Neural progenitor cell (in vitro differentiated cells): ENCODE results near the gene SEMA4D. TPM values are rescaled to one million over a fixed set of nuclear protein-coding genes. Genes with fewer than 3 reads are reported as not detected.

Experiments
- DNase-seq: peaks from one replicate; pipeline ENCODE4 v3.0.0-alpha.2; 2016; ENCODE audit warnings: low spot score
- H2AFZ ChIP-seq: fragments of 200-600 bp; sonication (generic); replicated peaks from 2 replicates; pipeline ENCODE4 v1.6.1; 2016; ENCODE audit warnings: antibody characterized with exemption
- H3F3A ChIP-seq: fragments of 200-600 bp; sonication (generic); 2 replicates; pipeline ENCODE4 v1.6.1; 2016; ENCODE audit warnings: antibody characterized with exemption, low read depth
- H3K27ac ChIP-seq: fragments of 200-600 bp; sonication (generic); 2 replicates; pipeline ENCODE4 v1.5.1; 2016; ENCODE audit warnings: mild to moderate bottlenecking
- H3K27me3 ChIP-seq: fragments of 200-600 bp; sonication (generic); 2 replicates; pipeline ENCODE4 v1.6.1; 2016; ENCODE audit warnings: mild to moderate bottlenecking, moderate library complexity
- H3K36me3 ChIP-seq: fragments of 200-600 bp; sonication (generic); 2 replicates; pipeline ENCODE4 v1.5.1; 2016
- H3K4me1 ChIP-seq: fragments of 200-600 bp; sonication (generic); 2 replicates; pipeline ENCODE4 v1.6.1; 2016; ENCODE audit warnings: mixed run types
- H3K4me2 ChIP-seq: fragments of 200-600 bp; sonication (generic); 2 replicates; pipeline ENCODE4 v1.6.1; 2016
- H3K4me3 ChIP-seq: fragments of 200-600 bp; sonication (generic); 2 replicates; pipeline ENCODE4 v1.5.1; 2016
- H3K79me2 ChIP-seq: fragments of 200-600 bp; sonication (generic); 2 replicates; pipeline ENCODE4 v1.6.1; 2016; ENCODE audit warnings: low read depth
- H3K9ac ChIP-seq: fragments of 200-600 bp; sonication (generic); 2 replicates; pipeline ENCODE4 v1.6.1; 2016
- H3K9me3 ChIP-seq: fragments of 200-600 bp; sonication (generic); 2 replicates; pipeline ENCODE4 v1.5.1; 2016; ENCODE audit warnings: low read depth
- H4K20me1 ChIP-seq: fragments of 200-600 bp; sonication (generic); 2 replicates; pipeline ENCODE4 v1.6.1; 2016; ENCODE audit warnings: low read depth
- H3K27ac Mint-ChIP-seq: 3 replicates; pipeline ENCODE4 v1.8.0; 2021; ENCODE audit warnings: mixed read lengths
- H3K27me3 Mint-ChIP-seq: 2 replicates; pipeline ENCODE4 v1.8.0; 2022; ENCODE audit warnings: low read depth, mild to moderate bottlenecking, inconsistent platforms, moderate library complexity, mixed read lengths; ENCODE audit not compliant: insufficient read depth
- H3K36me3 Mint-ChIP-seq: 3 replicates; pipeline ENCODE4 v1.8.0; 2021; ENCODE audit warnings: mixed read lengths
- H3K4me1 Mint-ChIP-seq: 3 replicates; pipeline ENCODE4 v1.8.0; 2021; ENCODE audit warnings: mixed read lengths
- H3K4me3 Mint-ChIP-seq: 3 replicates; pipeline ENCODE4 v1.8.0; 2021; ENCODE audit warnings: mild to moderate bottlenecking, moderate library complexity, mixed read lengths
- H3K9me3 Mint-ChIP-seq: 3 replicates; pipeline ENCODE4 v1.8.0; 2020; ENCODE audit warnings: mixed read lengths
- EZH2 ChIP-seq: fragments of 200-600 bp; sonication (generic); IDR thresholded peaks from 2 replicates; pipeline ENCODE4 v1.6.1; 2017; ENCODE audit warnings: antibody characterized with exemption, mild to moderate bottlenecking, moderate library complexity
- EZH2phosphoT487 ChIP-seq: fragments of 200-600 bp; sonication (generic); IDR thresholded peaks from 2 replicates; pipeline ENCODE4 v1.6.1; 2017; ENCODE audit warnings: antibody characterized with exemption
- total RNA-seq: library from RNA; depleted of rRNA; stranded (reverse); fragments of >200 nt; gene quantifications from 2 replicates; pipeline ENCODE4 v1.2.3, GENCODE V29; 2015; ENCODE audit warnings: low replicate concordance
- TF ChIP-seq, protein P1 (sequence below): fragments of 200-600 bp; sonication (generic); IDR thresholded peaks from 2 replicates; pipeline ENCODE4 v1.5.1; 2017; ENCODE audit warnings: antibody characterized with exemption, mild to moderate bottlenecking

The SEMA4D gene
- total RNA-seq, 1 donor from 2014 or later: 19.1 TPM

DNA sequence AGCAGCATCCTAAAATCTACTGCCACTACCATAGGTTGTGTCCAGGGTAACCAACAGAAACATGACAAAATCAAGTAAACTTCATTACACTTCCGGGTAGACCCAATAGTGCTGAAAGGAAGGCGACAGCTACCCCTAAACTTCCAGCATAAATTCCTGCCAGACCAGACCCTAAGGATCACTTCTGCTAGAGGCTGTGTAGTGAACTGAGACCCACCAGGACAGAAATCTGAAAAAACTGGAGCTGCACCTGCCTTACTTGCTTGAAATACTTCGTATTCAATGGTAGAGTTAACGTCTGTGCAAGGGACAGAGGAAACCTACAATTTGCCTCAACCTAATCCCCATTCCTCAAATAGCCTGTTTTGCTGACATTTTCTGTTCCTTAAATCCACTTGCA is 180.6 kb downstream of the SEMA4D start:
- Histone ChIP-seq H2AFZ (no peak overlapping the region), H3K27me3 (no peaks in the 10 kb centered on the region), H3K27ac (peak overlapping the region; percentile 99), H3K4me2 (peak overlapping the region; percentile 79), H3K9me3 (no peaks in the 10 kb centered on the region), H3K4me1 (peaks cover 44% of the 10 kb centered on the region), H3K4me3 (peak overlapping the region; percentile 57), H3K9ac (no peak overlapping the region), H3F3A (peaks cover 68% of the 10 kb centered on the region), H3K79me2 (peaks cover 90% of the 10 kb centered on the region), H3K36me3 (peaks cover 33% of the 10 kb centered on the region), H4K20me1 (peaks cover 49% of the 10 kb centered on the region)
- H3K9me3 Mint-ChIP-seq: no peaks in the 10 kb centered on the region
- H3K27ac Mint-ChIP-seq: peak overlapping the region; percentile 1
- H3K27me3 Mint-ChIP-seq: peaks cover 3% of the 10 kb centered on the region
- peak overlapping the region; percentile 82 for H3K4me3 Mint-ChIP-seq
- peaks cover 55% of the 10 kb centered on the region for H3K4me1 Mint-ChIP-seq
- H3K36me3 Mint-ChIP-seq: peaks cover 15% of the 10 kb centered on the region
- no peak for DNase-seq
- TF ChIP-seq, protein P1, sequence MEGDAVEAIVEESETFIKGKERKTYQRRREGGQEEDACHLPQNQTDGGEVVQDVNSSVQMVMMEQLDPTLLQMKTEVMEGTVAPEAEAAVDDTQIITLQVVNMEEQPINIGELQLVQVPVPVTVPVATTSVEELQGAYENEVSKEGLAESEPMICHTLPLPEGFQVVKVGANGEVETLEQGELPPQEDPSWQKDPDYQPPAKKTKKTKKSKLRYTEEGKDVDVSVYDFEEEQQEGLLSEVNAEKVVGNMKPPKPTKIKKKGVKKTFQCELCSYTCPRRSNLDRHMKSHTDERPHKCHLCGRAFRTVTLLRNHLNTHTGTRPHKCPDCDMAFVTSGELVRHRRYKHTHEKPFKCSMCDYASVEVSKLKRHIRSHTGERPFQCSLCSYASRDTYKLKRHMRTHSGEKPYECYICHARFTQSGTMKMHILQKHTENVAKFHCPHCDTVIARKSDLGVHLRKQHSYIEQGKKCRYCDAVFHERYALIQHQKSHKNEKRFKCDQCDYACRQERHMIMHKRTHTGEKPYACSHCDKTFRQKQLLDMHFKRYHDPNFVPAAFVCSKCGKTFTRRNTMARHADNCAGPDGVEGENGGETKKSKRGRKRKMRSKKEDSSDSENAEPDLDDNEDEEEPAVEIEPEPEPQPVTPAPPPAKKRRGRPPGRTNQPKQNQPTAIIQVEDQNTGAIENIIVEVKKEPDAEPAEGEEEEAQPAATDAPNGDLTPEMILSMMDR: no peak
- no peak for TF ChIP-seq EZH2phosphoT487
- no peak for TF ChIP-seq EZH2

DNA sequence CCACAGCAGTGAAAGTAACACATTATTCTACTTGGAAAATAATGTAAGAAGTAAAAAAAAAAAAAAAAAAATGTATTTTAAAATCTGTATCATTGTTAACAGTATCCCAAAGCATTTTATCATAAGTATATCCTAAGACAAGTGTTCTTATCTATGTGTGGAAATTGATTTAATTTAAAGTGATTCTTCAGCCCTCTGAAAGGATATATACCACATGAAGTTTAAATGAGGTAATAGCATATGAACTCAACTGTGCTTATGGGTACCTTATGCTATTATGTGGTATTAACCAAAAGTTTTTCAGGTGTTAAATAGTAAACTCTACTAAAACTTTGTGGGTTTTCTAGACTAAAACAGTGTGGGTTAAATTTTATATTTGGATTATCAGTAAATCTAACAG is 182.4 kb downstream of the SEMA4D start:
- Histone ChIP-seq H3K36me3 (peaks cover 26% of the 10 kb centered on the region), H3F3A (peaks cover 78% of the 10 kb centered on the region), H2AFZ (no peak overlapping the region), H3K4me3 (peak overlapping the region; percentile 100), H3K27me3 (no peaks in the 10 kb centered on the region), H3K79me2 (peaks cover 84% of the 10 kb centered on the region), H3K9ac (no peak overlapping the region), H3K4me1 (peaks cover 44% of the 10 kb centered on the region), H3K4me2 (peak overlapping the region; percentile 80), H4K20me1 (peaks cover 58% of the 10 kb centered on the region), H3K27ac (peak overlapping the region; percentile 59), H3K9me3 (no peaks in the 10 kb centered on the region)
- Mint-ChIP-seq H3K36me3 (peaks cover 9% of the 10 kb centered on the region), H3K27me3 (peaks cover 10% of the 10 kb centered on the region), H3K27ac (no peak overlapping the region), H3K4me3 (no peak overlapping the region), H3K9me3 (no peaks in the 10 kb centered on the region), H3K4me1 (peaks cover 52% of the 10 kb centered on the region)
- no peak for DNase-seq
- TF ChIP-seq EZH2phosphoT487: no peak

DNA sequence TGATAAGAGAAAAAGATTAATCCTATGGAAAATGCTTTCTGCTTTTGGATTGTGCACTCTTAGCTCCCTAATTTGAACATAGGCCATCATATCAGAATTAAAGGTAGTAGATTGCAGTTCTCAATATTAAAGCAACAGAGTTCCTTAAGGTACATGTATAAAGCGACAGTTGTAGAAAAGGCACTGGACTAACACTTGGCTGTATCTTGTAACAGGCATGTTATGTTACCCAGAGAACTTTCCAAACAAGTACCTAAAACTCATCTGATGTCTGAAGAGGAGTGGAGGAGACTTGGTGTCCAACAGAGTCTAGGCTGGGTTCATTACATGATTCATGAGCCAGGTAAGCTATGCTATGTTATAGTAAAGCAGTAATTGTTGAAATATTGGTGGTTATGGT is 183.0 kb downstream of the SEMA4D start:
- peaks cover 25% of the 10 kb centered on the region for H3K36me3 ChIP-seq
- no peak for DNase-seq
- peaks cover 58% of the 10 kb centered on the region for H4K20me1 ChIP-seq
- no peak overlapping the region for H3K27ac Mint-ChIP-seq
- peaks cover 44% of the 10 kb centered on the region for H3K4me1 ChIP-seq
- H3K27ac ChIP-seq: peak overlapping the region; percentile 59
- peak overlapping the region; percentile 92 for H3K9ac ChIP-seq
- peak overlapping the region; percentile 59 for H3K4me3 Mint-ChIP-seq
- peak overlapping the region; percentile 80 for H3K4me2 ChIP-seq
- H3K27me3 ChIP-seq: no peaks in the 10 kb centered on the region
- TF ChIP-seq, protein P1: no peak
- TF ChIP-seq EZH2 (no peak), EZH2phosphoT487 (no peak)
- H2AFZ ChIP-seq: no peak overlapping the region
- H3K36me3 Mint-ChIP-seq: peaks cover 9% of the 10 kb centered on the region
- no peaks in the 10 kb centered on the region for H3K9me3 ChIP-seq
- H3K4me1 Mint-ChIP-seq: peaks cover 52% of the 10 kb centered on the region
- no peaks in the 10 kb centered on the region for H3K9me3 Mint-ChIP-seq
- peaks cover 82% of the 10 kb centered on the region for H3F3A ChIP-seq
- H3K27me3 Mint-ChIP-seq: peaks cover 10% of the 10 kb centered on the region
- peaks cover 83% of the 10 kb centered on the region for H3K79me2 ChIP-seq
- peak overlapping the region; percentile 100 for H3K4me3 ChIP-seq

DNA sequence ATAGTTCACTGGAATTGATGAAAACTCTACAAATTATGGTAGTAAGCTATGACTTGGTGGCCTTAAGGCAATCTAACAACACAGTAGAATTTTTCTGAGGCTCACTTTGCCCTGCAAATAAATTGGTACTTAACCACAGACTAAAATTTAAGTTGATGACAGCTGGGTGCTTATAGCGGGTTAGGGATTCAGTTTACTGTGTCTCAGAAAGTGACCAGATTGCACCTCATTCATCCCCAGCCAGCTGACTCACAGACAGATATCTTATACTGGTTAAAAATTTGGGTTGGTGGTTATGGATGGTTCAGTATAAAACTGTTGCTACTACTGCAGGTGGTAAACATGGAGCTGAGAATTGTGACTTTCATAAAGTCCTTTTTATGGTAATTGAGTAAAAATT is 184.1 kb downstream of the SEMA4D start:
- H3K9me3 Mint-ChIP-seq: no peaks in the 10 kb centered on the region
- peaks cover 13% of the 10 kb centered on the region for H3K27me3 Mint-ChIP-seq
- Histone ChIP-seq H3K4me2 (peak overlapping the region; percentile 80), H3K36me3 (peaks cover 25% of the 10 kb centered on the region), H3K27ac (peak overlapping the region; percentile 59), H3K79me2 (peaks cover 81% of the 10 kb centered on the region), H4K20me1 (peaks cover 58% of the 10 kb centered on the region), H3K9me3 (no peaks in the 10 kb centered on the region), H3K27me3 (no peaks in the 10 kb centered on the region), H3K4me3 (peak overlapping the region; percentile 100), H3K9ac (peak overlapping the region; percentile 92), H3F3A (peaks cover 72% of the 10 kb centered on the region), H2AFZ (no peak overlapping the region), H3K4me1 (peaks cover 48% of the 10 kb centered on the region)
- H3K27ac Mint-ChIP-seq: no peak overlapping the region
- no peak for DNase-seq
- H3K36me3 Mint-ChIP-seq: peaks cover 9% of the 10 kb centered on the region
- H3K4me1 Mint-ChIP-seq: peaks cover 49% of the 10 kb centered on the region
- TF ChIP-seq EZH2 (no peak), EZH2phosphoT487 (no peak)
- TF ChIP-seq, protein P1: no peak
- H3K4me3 Mint-ChIP-seq: peak overlapping the region; percentile 98
